A549 (cell line): ENCODE results near the gene ZNF649. TPM values are rescaled to one million over a fixed set of nuclear protein-coding genes. Genes with fewer than 3 reads are reported as not detected.
"Not testable (repeated sequence)": the region's sequence is repeated elsewhere in the genome, so short reads cannot be mapped to it uniquely, and the experiment has no call there.

Experiments
- ATAC-seq, 2 experiments: fragments of 200-7000 bp in 1 of 2; fragments of >200 bp in 1 of 2; cut with Nextera tagmentation in 1 of 2; cut with Tn5 transposase in 1 of 2; 3 replicates each; pipeline versions ENCODE4 v1.8.0 to v1.9.1; 2018 to 2020; ENCODE audit warnings: mild to moderate bottlenecking in 1 of 2, moderate library complexity in 1 of 2
- CTCF ChIA-PET: fragments of 300-600 bp; sonication (Branson Sonifier 250); formaldehyde crosslinking; extraction: SDS; loops from one replicate; lab custom pipeline; 2021; ENCODE audit warnings: antibody characterized with exemption, inconsistent platforms; lab: Yijun Ruan, JAX
- POLR2A ChIA-PET: fragments of 350-600 bp; formaldehyde crosslinking; extraction: SDS; loops from one replicate; lab custom pipeline; 2021; ENCODE audit warnings: antibody characterized with exemption, inconsistent platforms; lab: Yijun Ruan, JAX
- DNase-seq, 2 experiments: peaks; one replicate each; pipeline versions ENCODE4 v3.0.0 to v3.0.0-alpha.2; 2011 to 2016; ENCODE audit warnings: low read depth in 1 of 2, low spot score in 1 of 2
- FAIRE-seq: peaks from 2 replicates; lab custom pipeline; 2011; peaks lifted over from hg19 to GRCh38; lab: Jason Lieb, UNC
- H3K27ac ChIP-seq, 2 experiments: fragments of >200 bp; sonication (Bioruptor Twin); formaldehyde crosslinking; 3 replicates each; pipeline ENCODE4 v1.5.1; 2016 to 2017
- H3K4me1 ChIP-seq: fragments of >200 bp; sonication (Bioruptor Twin); formaldehyde crosslinking; 3 replicates; pipeline ENCODE4 v1.6.1; 2016
- H3K4me2 ChIP-seq: fragments of >200 bp; sonication (Bioruptor Twin); formaldehyde crosslinking; 3 replicates; pipeline ENCODE4 v1.6.1; 2016
- H3K4me3 ChIP-seq: fragments of >200 bp; sonication (Bioruptor Twin); formaldehyde crosslinking; 3 replicates; pipeline ENCODE4 v1.5.1; 2016
- H3K9me3 ChIP-seq: fragments of >200 bp; sonication (Bioruptor Twin); formaldehyde crosslinking; 3 replicates; pipeline ENCODE4 v1.6.1; 2016
- ATOH8 ChIP-seq: fragments of 250-450 bp; sonication (Bioruptor Pico); IDR thresholded peaks from 2 replicates; pipeline ENCODE4 v1.5.0; 2020; ENCODE audit warnings: low read depth, mild to moderate bottlenecking, moderate library complexity
- CBX8 ChIP-seq: fragments of 200-600 bp; sonication (generic); IDR thresholded peaks from 2 replicates; pipeline ENCODE4 v1.6.1; 2016
- CEBPB ChIP-seq, 2 experiments: fragments of >200 bp in 1 of 2; sonication (Bioruptor Twin) in 1 of 2; formaldehyde crosslinking in 1 of 2; IDR thresholded peaks; 2 replicates each; pipeline ENCODE4 v1.6.1; 2012 to 2016
- FOSL2 ChIP-seq, 2 experiments: fragments of 450-650 bp in 1 of 2; fragments of >200 bp in 1 of 2; sonication (Bioruptor Twin) in 1 of 2; formaldehyde crosslinking; IDR thresholded peaks; 2 replicates each; pipeline versions ENCODE4 v1.5.0 to v1.6.1; 2016 to 2020; ENCODE audit warnings: mild to moderate bottlenecking in 1 of 2, moderate library complexity in 1 of 2
- HDAC2 ChIP-seq: fragments of 200-600 bp; sonication (generic); IDR thresholded peaks from 2 replicates; pipeline ENCODE4 v1.6.1; 2016
- HMGXB4 ChIP-seq: fragments of 250-450 bp; sonication (Bioruptor Pico); IDR thresholded peaks from 2 replicates; pipeline ENCODE4 v1.5.0; 2021; ENCODE audit warnings: mild to moderate bottlenecking, moderate library complexity, borderline replicate concordance
- HOXA7 ChIP-seq: fragments of 250-450 bp; sonication (Bioruptor Pico); IDR thresholded peaks from 2 replicates; pipeline ENCODE4 v1.5.0; 2020; ENCODE audit warnings: mild to moderate bottlenecking, moderate library complexity
- MAFK ChIP-seq: fragments of 450-650 bp; IDR thresholded peaks from 2 replicates; pipeline ENCODE4 v1.6.1; 2014; ENCODE audit not compliant: partially characterized antibody
- MYC ChIP-seq: IDR thresholded peaks from 2 replicates; pipeline ENCODE4 v1.6.1; 2012; ENCODE audit warnings: mild to moderate bottlenecking, inconsistent platforms, low read length, improper control_type of control experiment, borderline replicate concordance
- NFE2L2 ChIP-seq: fragments of 150-350 bp; conservative IDR thresholded peaks from 2 replicates; pipeline ENCODE4 v1.6.1; 2014; ENCODE audit warnings: low read length
- NPAS2 ChIP-seq: fragments of 250-450 bp; sonication (Bioruptor Pico); IDR thresholded peaks from 2 replicates; pipeline ENCODE4 v1.8.0; 2022; ENCODE audit warnings: mild to moderate bottlenecking, moderate library complexity, borderline replicate concordance
- POLR2A ChIP-seq: IDR thresholded peaks from 2 replicates; pipeline ENCODE4 v1.6.1; 2012; ENCODE audit warnings: mild to moderate bottlenecking, low read length
- POLR2AphosphoS2 ChIP-seq: conservative IDR thresholded peaks from 2 replicates; pipeline ENCODE4 v1.6.1; 2012; ENCODE audit warnings: low read length, improper control_type of control experiment, inconsistent platforms
- RARB ChIP-seq: fragments of 250-450 bp; sonication (Bioruptor Pico); IDR thresholded peaks from 2 replicates; pipeline ENCODE4 v1.8.0; 2021; ENCODE audit warnings: mild to moderate bottlenecking, moderate library complexity
- RCOR1 ChIP-seq: fragments of 150-350 bp; IDR thresholded peaks from 2 replicates; pipeline ENCODE4 v1.6.1; 2014; ENCODE audit warnings: antibody characterized with exemption, low read length, low read depth
- SREBF2 ChIP-seq: fragments of 450-650 bp; IDR thresholded peaks from 2 replicates; pipeline ENCODE4 v1.6.1; 2014; ENCODE audit warnings: mild to moderate bottlenecking, moderate library complexity
- TFCP2L1 ChIP-seq: fragments of 250-450 bp; sonication (Bioruptor Pico); IDR thresholded peaks from 2 replicates; pipeline ENCODE4 v1.5.0; 2021; ENCODE audit warnings: mild to moderate bottlenecking
- TP53 ChIP-seq: fragments of 250-450 bp; sonication (Bioruptor Pico); IDR thresholded peaks from 2 replicates; pipeline ENCODE4 v1.5.0; 2021; ENCODE audit warnings: mild to moderate bottlenecking, moderate library complexity
- USF2 ChIP-seq: fragments of 450-650 bp; IDR thresholded peaks from 2 replicates; pipeline ENCODE4 v1.6.1; 2014; ENCODE audit warnings: antibody characterized with exemption
- ZC3H11A ChIP-seq: fragments of 450-650 bp; IDR thresholded peaks from 2 replicates; pipeline ENCODE4 v1.6.1; 2014; ENCODE audit warnings: antibody characterized with exemption, mild to moderate bottlenecking
- ZFP36 ChIP-seq: fragments of 450-650 bp; IDR thresholded peaks from 2 replicates; pipeline ENCODE4 v1.6.1; 2014; ENCODE audit warnings: borderline replicate concordance; ENCODE audit not compliant: partially characterized antibody
- ZNF302 ChIP-seq: fragments of 250-450 bp; sonication (Bioruptor Pico); IDR thresholded peaks from 2 replicates; pipeline ENCODE4 v1.9.0; 2021; ENCODE audit warnings: inconsistent platforms, mild to moderate bottlenecking, moderate library complexity
- WGBS: methylation state at CpG from one replicate; pipeline ENCODE4 v1.1.6; 2017; ENCODE audit errors: missing lambda C conversion rate; 5-methylcytosine and 5-hydroxymethylcytosine counted together
- polyA plus RNA-seq, 4 experiments: library from polyadenylated mRNA; depleted of rRNA in 3 of 4; stranded (reverse); fragments of >200 nt; fragmentation: RNase III in 1 of 4; extraction: RNeasy Plus Mini Kit Qiagen cat#74134 plus additional on column Dnase treatment in 1 of 4; gene quantifications; 2 replicates in 3 of 4; 3 replicates in 1 of 4; pipeline ENCODE4 v1.2.3, GENCODE V29; 2011 to 2017

ZNF649 gene
- polyA plus RNA-seq, 2 of the 4 experiments (the other 2 are of a cell fraction) = 0.56 to 1.2 TPM

- ATAC-seq, POLR2A ChIA-PET, H3K4me1 ChIP-seq, FAIRE-seq, CTCF ChIA-PET, H3K4me2 ChIP-seq, H3K27ac ChIP-seq, H3K4me3 ChIP-seq, DNase-seq: not testable (repeated sequence)
- whole genome bisulfite sequencing = 35% methylated on average over 9 of the region's 9 CpGs
- peaks cover 59% of the 10 kb centered on the region for H3K9me3 ChIP-seq
These were observed 1.3 kb upstream of the ZNF649 start for GRCh38 chr19:51906108-51906507.

GRCh38 chr19:51905639-51906038 is 822 bp upstream of the ZNF649 start:
- peaks cover 59% of the 10 kb centered on the region for H3K9me3 ChIP-seq

GRCh38 chr19:51905206-51905605 is 389 bp upstream of the ZNF649 start:
- Histone ChIP-seq H3K27ac (no peak overlapping the region), H3K4me1 (no peaks in the 10 kb centered on the region), H3K9me3 (peaks cover 60% of the 10 kb centered on the region), H3K4me3 (no peak overlapping the region; the same call in 2 of the 3 replicates), H3K4me2 (no peak overlapping the region)
- CTCF ChIA-PET = no interaction called here
- WGBS = 55% methylated on average over 3 of the region's 3 CpGs
- DNase-seq (no peak), ATAC-seq (no peak), FAIRE-seq (no peak)
- POLR2A ChIA-PET = no interaction called here
- TF ChIP-seq SREBF2 (no peak), RARB (CRISPR knock-in tag) (no peak), USF2 (no peak), ZFP36 (no peak)

More at GRCh38 chr19:51905639-51906038, 822 bp upstream of the ZNF649 start:
- POLR2A ChIA-PET, H3K4me1 ChIP-seq, H3K4me2 ChIP-seq, ATAC-seq, H3K4me3 ChIP-seq, CTCF ChIA-PET, H3K27ac ChIP-seq, FAIRE-seq, DNase-seq: not testable (repeated sequence)
- WGBS = 45% methylated on average over 3 of the region's 3 CpGs

- WGBS = 63% methylated on average over 8 of the region's 8 CpGs
- CTCF ChIA-PET = no interaction called here
- FAIRE-seq (no peak), ATAC-seq (no peak), DNase-seq (no peak)
- TF ChIP-seq RARB (CRISPR knock-in tag) (no peak), ZNF302 (CRISPR knock-in tag) (no peak), CBX8 (no peak), NPAS2 (CRISPR knock-in tag) (no peak), TP53 (CRISPR knock-in tag) (no peak), POLR2AphosphoS2 (no peak), RCOR1 (no peak), POLR2A (no peak), ZC3H11A (no peak)
- Histone ChIP-seq H3K4me1 (no peaks in the 10 kb centered on the region), H3K9me3 (peaks cover 71% of the 10 kb centered on the region), H3K4me3 (no peak overlapping the region), H3K27ac (no peak overlapping the region), H3K4me2 (no peak overlapping the region)
- POLR2A ChIA-PET = no interaction called here
These were observed 1.6 kb downstream of the ZNF649 start for GRCh38 chr19:51903192-51903591.

GRCh38 chr19:51901860-51902259 is 3.0 kb downstream of the ZNF649 start:
- WGBS = 54% methylated on average over 4 of the region's 4 CpGs
- no peak for TF ChIP-seq HDAC2
- Histone ChIP-seq H3K27ac (no peak overlapping the region), H3K4me1 (no peaks in the 10 kb centered on the region), H3K9me3 (peaks cover 85% of the 10 kb centered on the region), H3K4me3 (no peak overlapping the region), H3K4me2 (no peak overlapping the region)
- ChIA-PET POLR2A (no interaction called here), CTCF (no interaction called here)
- ATAC-seq (no peak), DNase-seq (no peak), FAIRE-seq (no peak)

- ATAC-seq (no peak), FAIRE-seq (no peak), DNase-seq (no peak)
- WGBS = 29% methylated on average over 10 of the region's 10 CpGs
- Histone ChIP-seq H3K27ac (no peak overlapping the region), H3K9me3 (peaks cover 90% of the 10 kb centered on the region), H3K4me3 (no peak overlapping the region), H3K4me2 (no peak overlapping the region), H3K4me1 (no peaks in the 10 kb centered on the region)
- ChIA-PET POLR2A (no interaction called here), CTCF (interaction anchor here (0.9 to 1.0 kb wide), 2 partner anchors 12 to 417 kb away, joined by 3 read pairs; no protein-coding TSS in a partner anchor)
- no peak for TF ChIP-seq POLR2AphosphoS2
- TF ChIP-seq POLR2A = no peak
- no peak for TF ChIP-seq NFE2L2
- no peak for TF ChIP-seq FOSL2 (IDR thresholded peaks at IDR 0.05)
- no peak for TF ChIP-seq FOSL2 (CRISPR knock-in tag; IDR thresholded peaks at IDR 0.05)
- no peak for TF ChIP-seq HMGXB4 (CRISPR knock-in tag)
- no peak for TF ChIP-seq TFCP2L1 (CRISPR knock-in tag)
- TF ChIP-seq ATOH8 = no peak
- no peak for TF ChIP-seq MYC
- no peak for TF ChIP-seq HOXA7 (CRISPR knock-in tag)
- no peak for TF ChIP-seq MAFK
- TF ChIP-seq CEBPB (IDR thresholded peaks at IDR 0.05) = no peak
These were observed 13.5 kb downstream of the ZNF649 start for GRCh38 chr19:51891193-51891747.
